MM.1S (cell line): ENCODE data around the gene FKBP15.

Experiments
- DNase-seq: peaks from one replicate; pipeline ENCODE4 v3.0.0-alpha.2; 2015
- H2AFZ ChIP-seq: fragments of 300-600 bp; sonication (generic); 2 replicates; pipeline ENCODE4 v1.6.0; 2016; ENCODE audit warnings: antibody characterized with exemption, low read length
- H3F3A ChIP-seq: fragments of 300-600 bp; sonication (generic); 2 replicates; pipeline ENCODE4 v1.6.1; 2016; ENCODE audit warnings: mild to moderate bottlenecking, antibody characterized with exemption, low read length, moderate library complexity, mixed read lengths; ENCODE audit not compliant: insufficient read depth
- H3K27ac ChIP-seq: fragments of 300-600 bp; sonication (generic); 2 replicates; pipeline ENCODE4 v1.5.1; 2016; ENCODE audit warnings: mild to moderate bottlenecking, low read length
- H3K27me3 ChIP-seq: fragments of 300-600 bp; sonication (generic); replicated peaks from 2 replicates; pipeline ENCODE4 v1.6.0; 2016; ENCODE audit warnings: low read length; ENCODE audit not compliant: insufficient read depth
- H3K36me3 ChIP-seq: fragments of 300-600 bp; sonication (generic); replicated peaks from 2 replicates; pipeline ENCODE4 v1.6.1; 2016; ENCODE audit warnings: mild to moderate bottlenecking, low read length, mixed read lengths; ENCODE audit not compliant: insufficient read depth
- H3K4me1 ChIP-seq: fragments of 300-600 bp; sonication (generic); 2 replicates; pipeline ENCODE4 v1.6.1; 2016; ENCODE audit warnings: low read length, mixed read lengths
- H3K4me2 ChIP-seq: fragments of 300-600 bp; sonication (generic); 2 replicates; pipeline ENCODE4 v1.6.0; 2016; ENCODE audit warnings: low read depth, low read length
- H3K4me3 ChIP-seq: fragments of 300-600 bp; sonication (generic); 2 replicates; pipeline ENCODE4 v1.5.1; 2016; ENCODE audit warnings: low read length, mixed read lengths
- H3K79me2 ChIP-seq: fragments of 300-600 bp; sonication (generic); 2 replicates; pipeline ENCODE4 v1.6.1; 2016; ENCODE audit warnings: mixed run types, low read length, mixed read lengths
- H3K9ac ChIP-seq: fragments of 300-600 bp; sonication (generic); 2 replicates; pipeline ENCODE4 v1.6.1; 2016; ENCODE audit warnings: low read length, mixed read lengths
- H3K9me2 ChIP-seq: fragments of 300-600 bp; sonication (generic); replicated peaks from 2 replicates; pipeline ENCODE4 v1.6.1; 2016; ENCODE audit warnings: mild to moderate bottlenecking, low read length, mixed read lengths; ENCODE audit not compliant: insufficient read depth
- H3K9me3 ChIP-seq: fragments of 300-600 bp; sonication (generic); replicated peaks from 2 replicates; pipeline ENCODE4 v1.6.1; 2016; ENCODE audit warnings: mild to moderate bottlenecking, low read length, mixed read lengths; ENCODE audit not compliant: insufficient read depth
- H4K20me1 ChIP-seq: fragments of 300-600 bp; sonication (generic); 2 replicates; pipeline ENCODE4 v1.6.1; 2016; ENCODE audit warnings: mild to moderate bottlenecking, low read length, moderate library complexity, mixed read lengths; ENCODE audit not compliant: insufficient read depth
- EZH2 ChIP-seq: fragments of 300-600 bp; sonication (generic); optimal IDR thresholded peaks from 2 replicates; pipeline ENCODE3; 2017; ENCODE audit warnings: low read depth, mild to moderate bottlenecking, antibody characterized with exemption, low read length, mixed read lengths
- EZH2phosphoT487 ChIP-seq: fragments of 300-600 bp; sonication (generic); IDR thresholded peaks from 2 replicates; pipeline ENCODE4 v1.6.1; 2018; ENCODE audit warnings: antibody characterized with exemption, low read length
- TF ChIP-seq, protein P1 (sequence below): fragments of 300-600 bp; sonication (generic); IDR thresholded peaks from 2 replicates; pipeline ENCODE4 v1.5.1; 2016; ENCODE audit warnings: antibody characterized with exemption, low read length, mixed read lengths

Gene FKBP15, protein sequence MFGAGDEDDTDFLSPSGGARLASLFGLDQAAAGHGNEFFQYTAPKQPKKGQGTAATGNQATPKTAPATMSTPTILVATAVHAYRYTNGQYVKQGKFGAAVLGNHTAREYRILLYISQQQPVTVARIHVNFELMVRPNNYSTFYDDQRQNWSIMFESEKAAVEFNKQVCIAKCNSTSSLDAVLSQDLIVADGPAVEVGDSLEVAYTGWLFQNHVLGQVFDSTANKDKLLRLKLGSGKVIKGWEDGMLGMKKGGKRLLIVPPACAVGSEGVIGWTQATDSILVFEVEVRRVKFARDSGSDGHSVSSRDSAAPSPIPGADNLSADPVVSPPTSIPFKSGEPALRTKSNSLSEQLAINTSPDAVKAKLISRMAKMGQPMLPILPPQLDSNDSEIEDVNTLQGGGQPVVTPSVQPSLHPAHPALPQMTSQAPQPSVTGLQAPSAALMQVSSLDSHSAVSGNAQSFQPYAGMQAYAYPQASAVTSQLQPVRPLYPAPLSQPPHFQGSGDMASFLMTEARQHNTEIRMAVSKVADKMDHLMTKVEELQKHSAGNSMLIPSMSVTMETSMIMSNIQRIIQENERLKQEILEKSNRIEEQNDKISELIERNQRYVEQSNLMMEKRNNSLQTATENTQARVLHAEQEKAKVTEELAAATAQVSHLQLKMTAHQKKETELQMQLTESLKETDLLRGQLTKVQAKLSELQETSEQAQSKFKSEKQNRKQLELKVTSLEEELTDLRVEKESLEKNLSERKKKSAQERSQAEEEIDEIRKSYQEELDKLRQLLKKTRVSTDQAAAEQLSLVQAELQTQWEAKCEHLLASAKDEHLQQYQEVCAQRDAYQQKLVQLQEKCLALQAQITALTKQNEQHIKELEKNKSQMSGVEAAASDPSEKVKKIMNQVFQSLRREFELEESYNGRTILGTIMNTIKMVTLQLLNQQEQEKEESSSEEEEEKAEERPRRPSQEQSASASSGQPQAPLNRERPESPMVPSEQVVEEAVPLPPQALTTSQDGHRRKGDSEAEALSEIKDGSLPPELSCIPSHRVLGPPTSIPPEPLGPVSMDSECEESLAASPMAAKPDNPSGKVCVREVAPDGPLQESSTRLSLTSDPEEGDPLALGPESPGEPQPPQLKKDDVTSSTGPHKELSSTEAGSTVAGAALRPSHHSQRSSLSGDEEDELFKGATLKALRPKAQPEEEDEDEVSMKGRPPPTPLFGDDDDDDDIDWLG

DNA sequence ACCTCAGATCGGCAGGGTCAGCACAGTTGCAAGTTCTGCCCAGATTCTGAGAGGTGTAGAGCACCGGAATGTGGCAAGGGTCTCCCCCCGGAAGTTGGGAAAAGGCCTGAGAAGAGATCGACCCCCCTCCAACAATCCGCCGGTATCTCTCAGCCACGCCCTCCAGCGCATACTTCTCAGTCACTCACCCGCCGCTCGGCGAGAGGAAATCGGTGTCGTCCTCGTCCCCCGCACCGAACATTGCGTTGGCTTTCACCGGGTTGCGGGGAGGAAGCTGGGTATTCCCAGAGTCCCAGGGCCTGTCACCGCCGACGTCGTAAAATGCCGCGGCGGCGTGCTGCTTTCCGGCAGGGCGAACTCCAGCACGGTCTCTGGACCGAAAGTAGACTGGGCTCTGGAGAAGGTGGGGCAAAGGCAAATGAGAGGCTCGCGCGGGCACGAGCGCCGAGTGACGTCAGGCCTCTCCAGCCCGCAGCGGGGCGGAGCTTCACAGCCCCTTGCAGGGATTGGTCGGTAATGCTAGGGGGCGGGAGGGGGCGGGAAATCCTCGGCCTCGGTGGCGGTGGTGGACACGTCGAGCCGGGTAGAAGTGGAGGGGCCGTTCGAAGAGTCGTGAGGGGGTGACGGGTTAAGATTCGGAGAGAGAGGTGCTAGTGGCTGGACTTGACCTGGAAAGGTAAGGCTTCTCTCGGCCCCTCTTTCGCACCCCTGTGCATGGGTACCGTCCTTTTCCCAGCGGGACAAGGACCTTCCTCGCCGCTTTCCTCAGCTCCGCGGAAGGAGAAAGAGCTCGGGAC is at the start of gene FKBP15, which contains the start of gene SLC31A1:
TSS of gene FKBP15 (minus strand) at position 275 of the 797 bp plus-strand sequence. CDS start at position 241, 34 bp downstream.
TSS of gene SLC31A1 (plus strand) at position 542 of the 797 bp plus-strand sequence. CDS start 34,605 bp downstream, outside the sequence.
- DNase-seq: peak; percentile 98
- peak within 1 kb of the TSS; percentile 57; the same call in 1 of the 2 replicates for H3K27ac ChIP-seq
- H3F3A ChIP-seq: peaks cover 17% of the 10 kb centered on the region
- no peaks in the 10 kb centered on the region for H4K20me1 ChIP-seq
- H3K9ac ChIP-seq: peak within 1 kb of the TSS; percentile 78
- H3K4me1 ChIP-seq: peaks cover 30% of the 10 kb centered on the region
- H2AFZ ChIP-seq: peak within 1 kb of the TSS; percentile 93
- peak within 1 kb of the TSS; percentile 90 for H3K4me2 ChIP-seq
- TF ChIP-seq EZH2phosphoT487 (no peak), EZH2 (no peak)
- TF ChIP-seq, protein P1, sequence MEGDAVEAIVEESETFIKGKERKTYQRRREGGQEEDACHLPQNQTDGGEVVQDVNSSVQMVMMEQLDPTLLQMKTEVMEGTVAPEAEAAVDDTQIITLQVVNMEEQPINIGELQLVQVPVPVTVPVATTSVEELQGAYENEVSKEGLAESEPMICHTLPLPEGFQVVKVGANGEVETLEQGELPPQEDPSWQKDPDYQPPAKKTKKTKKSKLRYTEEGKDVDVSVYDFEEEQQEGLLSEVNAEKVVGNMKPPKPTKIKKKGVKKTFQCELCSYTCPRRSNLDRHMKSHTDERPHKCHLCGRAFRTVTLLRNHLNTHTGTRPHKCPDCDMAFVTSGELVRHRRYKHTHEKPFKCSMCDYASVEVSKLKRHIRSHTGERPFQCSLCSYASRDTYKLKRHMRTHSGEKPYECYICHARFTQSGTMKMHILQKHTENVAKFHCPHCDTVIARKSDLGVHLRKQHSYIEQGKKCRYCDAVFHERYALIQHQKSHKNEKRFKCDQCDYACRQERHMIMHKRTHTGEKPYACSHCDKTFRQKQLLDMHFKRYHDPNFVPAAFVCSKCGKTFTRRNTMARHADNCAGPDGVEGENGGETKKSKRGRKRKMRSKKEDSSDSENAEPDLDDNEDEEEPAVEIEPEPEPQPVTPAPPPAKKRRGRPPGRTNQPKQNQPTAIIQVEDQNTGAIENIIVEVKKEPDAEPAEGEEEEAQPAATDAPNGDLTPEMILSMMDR: no peak
- no peaks in the 10 kb centered on the region for H3K9me3 ChIP-seq
- H3K4me3 ChIP-seq: peak within 1 kb of the TSS; percentile 94
- H3K36me3 ChIP-seq: no peaks in the 10 kb centered on the region
- H3K9me2 ChIP-seq: no peaks in the 10 kb centered on the region
- H3K27me3 ChIP-seq: no peaks in the 10 kb centered on the region
- peaks cover 57% of the 10 kb centered on the region for H3K79me2 ChIP-seq

DNA sequence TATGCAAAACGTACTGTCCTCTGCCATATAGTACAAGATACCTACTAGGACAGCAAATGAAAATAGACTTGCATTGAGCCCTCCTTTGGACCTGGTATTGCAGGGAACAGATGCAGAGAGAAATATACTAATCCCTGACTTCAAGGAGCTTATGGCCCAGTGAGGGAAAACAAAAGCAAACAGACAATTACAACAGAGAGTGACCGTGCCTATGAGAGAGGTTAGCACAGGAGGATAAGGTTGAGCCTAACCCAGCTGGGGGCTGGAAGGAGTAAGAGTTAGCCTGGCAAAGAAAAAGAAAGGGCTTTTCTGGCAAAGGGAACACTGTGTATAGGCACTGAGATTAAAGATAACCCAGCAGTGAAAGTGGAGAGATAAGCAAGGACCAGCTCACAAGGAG is 48.8 kb upstream of the FKBP15 start:
- Histone ChIP-seq H3K4me3 (no peak overlapping the region), H3K79me2 (peaks cover 13% of the 10 kb centered on the region), H3K36me3 (0 out of 2 replicates have a peak, but pooled peaks cover 4% of the 10 kb centered on the region), H3K27me3 (no peaks in the 10 kb centered on the region), H3K9ac (no peak overlapping the region), H3K9me3 (no peaks in the 10 kb centered on the region), H3K4me2 (no peak overlapping the region), H3K27ac (no peak overlapping the region), H3F3A (peaks cover 4% of the 10 kb centered on the region), H4K20me1 (no peaks in the 10 kb centered on the region), H2AFZ (no peak overlapping the region), H3K9me2 (no peaks in the 10 kb centered on the region), H3K4me1 (peaks cover 6% of the 10 kb centered on the region; the same call in 1 of the 2 replicates)
- DNase-seq: no peak
- TF ChIP-seq EZH2 (no peak), EZH2phosphoT487 (no peak)
- TF ChIP-seq, protein P1: no peak

DNA sequence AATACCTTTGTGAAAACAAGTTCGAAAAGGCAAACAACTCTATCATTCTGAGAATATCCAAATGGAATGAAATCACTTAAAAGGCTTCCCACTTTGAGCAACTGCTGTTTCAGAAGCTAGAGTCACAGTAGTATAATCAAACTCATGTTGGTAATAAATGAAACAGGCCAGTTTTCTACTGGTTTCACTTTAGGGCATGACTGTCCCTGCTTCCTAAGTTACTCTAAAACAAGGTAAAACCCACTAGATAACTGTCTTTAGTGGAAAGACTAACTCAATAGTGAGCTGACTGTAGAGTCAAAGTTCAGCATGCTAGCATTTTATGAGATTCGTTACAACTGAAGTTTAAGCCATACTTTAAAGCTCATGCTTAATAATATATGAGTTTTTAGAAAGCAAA is 48.3 kb upstream of the FKBP15 start:
- Histone ChIP-seq H2AFZ (no peak overlapping the region), H3K27ac (no peak overlapping the region), H3K9me3 (no peaks in the 10 kb centered on the region), H3K9me2 (no peaks in the 10 kb centered on the region), H4K20me1 (no peaks in the 10 kb centered on the region), H3K79me2 (peaks cover 8% of the 10 kb centered on the region), H3K4me3 (no peak overlapping the region), H3K4me1 (peaks cover 6% of the 10 kb centered on the region; the same call in 1 of the 2 replicates), H3K36me3 (0 out of 2 replicates have a peak, but pooled peaks cover 4% of the 10 kb centered on the region), H3K4me2 (no peak overlapping the region), H3K9ac (no peak overlapping the region), H3F3A (no peaks in the 10 kb centered on the region), H3K27me3 (no peaks in the 10 kb centered on the region)
- TF ChIP-seq, protein P1: no peak
- TF ChIP-seq EZH2phosphoT487 (no peak), EZH2 (no peak)
- no peak for DNase-seq
